CD14-positive monocyte (primary cell): ENCODE results near the gene NBDY. TPM values are rescaled to one million over a fixed set of nuclear protein-coding genes. Genes with fewer than 3 reads are reported as not detected.

Source experiments
- DNase-seq, 3 donors: peaks; one replicate each; pipeline ENCODE4 v3.0.0-alpha.2; 2011 to 2022
- H2AFZ ChIP-seq: 2 replicates; pipeline ENCODE4 v1.6.0; 2012; ENCODE audit warnings: mild to moderate bottlenecking, low read depth, low read length, inconsistent platforms; ENCODE audit not compliant: insufficient read depth, poor library complexity, severe bottlenecking
- H3K27ac ChIP-seq, 2 donors: 1 replicate in 1 of 2; 2 replicates in 1 of 2; pipeline ENCODE4 v1.5.1; 2012 to 2013; ENCODE audit warnings: low read length in 2 of 2, control low read depth in 1 of 2, inconsistent platforms in 1 of 2, low read depth in 1 of 2, mild to moderate bottlenecking in 1 of 2
- H3K27me3 ChIP-seq, 2 donors: one replicate each; pipeline versions ENCODE4 v1.6.0 to v1.6.1; 2011 to 2013; ENCODE audit warnings: low read length in 2 of 2; ENCODE audit not compliant: control insufficient read depth in 2 of 2, insufficient read depth in 2 of 2
- H3K36me3 ChIP-seq, 2 donors: replicated peaks in 1 of 2; 1 replicate in 1 of 2; 2 replicates in 1 of 2; pipeline versions ENCODE4 v1.5.1 to v1.6.1; 2012 to 2013; ENCODE audit warnings: low read length in 2 of 2, control low read depth in 1 of 2, inconsistent platforms in 1 of 2, mild to moderate bottlenecking in 1 of 2; ENCODE audit not compliant: insufficient read depth in 2 of 2, control insufficient read depth in 1 of 2
- H3K4me1 ChIP-seq, 2 donors: 1 replicate in 1 of 2; 2 replicates in 1 of 2; pipeline versions ENCODE4 v1.5.1 to v1.6.1; 2012 to 2013; ENCODE audit warnings: low read length in 2 of 2, control low read depth in 1 of 2, inconsistent platforms in 1 of 2, mild to moderate bottlenecking in 1 of 2, moderate library complexity in 1 of 2; ENCODE audit not compliant: insufficient read depth in 2 of 2, control insufficient read depth in 1 of 2
- H3K4me2 ChIP-seq: replicated peaks from 2 replicates; pipeline ENCODE3; 2012; ENCODE audit warnings: low read length, moderate library complexity, mild to moderate bottlenecking; ENCODE audit not compliant: poor library complexity, severe bottlenecking; ENCODE audit errors: extremely low read depth
- H3K4me3 ChIP-seq, 3 experiments: fragments of 200-600 bp in 1 of 3; sonication (generic) in 1 of 3; replicated peaks in 1 of 3; 1 replicate in 2 of 3; 2 replicates in 1 of 3; pipeline ENCODE4 v1.5.1; 2011 to 2013; ENCODE audit warnings: low read length in 3 of 3, mild to moderate bottlenecking in 3 of 3, control low read depth in 2 of 3, low read depth in 2 of 3, inconsistent platforms in 1 of 3, moderate library complexity in 1 of 3
- H3K79me2 ChIP-seq: 2 replicates; pipeline ENCODE4 v1.6.0; 2012; ENCODE audit warnings: mild to moderate bottlenecking, control low read depth, inconsistent platforms, low read length, moderate library complexity; ENCODE audit not compliant: insufficient read depth
- H3K9ac ChIP-seq: 2 replicates; pipeline ENCODE4 v1.6.0; 2017; ENCODE audit warnings: low read length, mild to moderate bottlenecking; ENCODE audit not compliant: insufficient read depth, poor library complexity, severe bottlenecking
- H3K9me3 ChIP-seq, 2 donors: replicated peaks in 1 of 2; 1 replicate in 1 of 2; 2 replicates in 1 of 2; pipeline versions ENCODE4 v1.5.1 to v1.6.1; 2012 to 2013; ENCODE audit warnings: low read length in 2 of 2, control low read depth in 1 of 2; ENCODE audit not compliant: control insufficient read depth in 1 of 2, insufficient read depth in 1 of 2
- H4K20me1 ChIP-seq: 2 replicates; pipeline ENCODE4 v1.6.0; 2012; ENCODE audit warnings: mild to moderate bottlenecking, low read length, control low read depth, moderate library complexity; ENCODE audit not compliant: insufficient read depth
- H3K27ac Mint-ChIP-seq, 7 donors: one replicate each; pipeline ENCODE4 v1.8.0; 2020; ENCODE audit warnings: mild to moderate bottlenecking in 7 of 7, mixed read lengths in 7 of 7, moderate library complexity in 6 of 7, inconsistent platforms in 2 of 7
- H3K27me3 Mint-ChIP-seq, 3 donors: one replicate each; pipeline ENCODE4 v1.8.0; 2021 to 2022; ENCODE audit warnings: low read depth in 3 of 3, mild to moderate bottlenecking in 3 of 3, mixed read lengths in 3 of 3, moderate library complexity in 3 of 3, inconsistent platforms in 1 of 3
- H3K36me3 Mint-ChIP-seq, 2 donors: one replicate each; pipeline ENCODE4 v1.8.0; 2020; ENCODE audit warnings: mixed read lengths in 2 of 2, inconsistent platforms in 1 of 2, mild to moderate bottlenecking in 1 of 2
- H3K4me1 Mint-ChIP-seq: one replicate; pipeline ENCODE4 v1.8.0; 2020; ENCODE audit warnings: mild to moderate bottlenecking, mixed read lengths
- H3K4me3 Mint-ChIP-seq, 2 donors: one replicate each; pipeline ENCODE4 v1.8.0; 2020; ENCODE audit warnings: mild to moderate bottlenecking in 2 of 2, mixed read lengths in 2 of 2, moderate library complexity in 1 of 2
- H3K9me3 Mint-ChIP-seq, 7 donors: one replicate each; pipeline ENCODE4 v1.8.0; 2020 to 2022; ENCODE audit warnings: mixed read lengths in 7 of 7, mild to moderate bottlenecking in 6 of 7, moderate library complexity in 6 of 7, inconsistent platforms in 2 of 7
- CTCF ChIP-seq: fragments of 200-600 bp; IDR thresholded peaks from one replicate; pipeline ENCODE4 v1.8.0; 2022; ENCODE audit warnings: antibody characterized with exemption, mild to moderate bottlenecking
- WGBS: methylation state at CpG from one replicate; pipeline ENCODE4 v1.1.5; 2013; ENCODE audit warnings: missing lambda C conversion rate; ENCODE audit not compliant: insufficient coverage; 5-methylcytosine and 5-hydroxymethylcytosine counted together
- intact Hi-C, 2 donors: fragments of 100-400 bp; cut with micrococcal nuclease; formaldehyde crosslinking; loops; one replicate each; pipeline versions ENCODE4 v1.15.0 to v1.15.1; 2023
- polyA plus RNA-seq, 3 donors: library from polyadenylated mRNA; depleted of rRNA in 1 of 3; unstranded in 2 of 3; stranded (reverse) in 1 of 3; fragments of 300-500 nt in 2 of 3; fragments of >200 nt in 1 of 3; fragmentation: Illumina TruSeq in 2 of 3; gene quantifications; 1 replicate in 2 of 3; 2 replicates in 1 of 3; pipeline ENCODE4 v1.2.3, GENCODE V29; 2012 to 2021

The NBDY gene
- polyA plus RNA-seq, 3 donors: 14.4 to 24.9 (median 22.1) TPM

- peaks cover 45% of the 10 kb centered on the region for H3K4me1 Mint-ChIP-seq
- WGBS: 30% methylated on average over 2 of the region's 5 CpGs
- no peak overlapping the region for H3K4me3 Mint-ChIP-seq
Measured at GRCh38 chrX:56798339-56798711, 69.3 kb downstream of the NBDY start.

GRCh38 chrX:56798866-56799758, 70.1 kb downstream of the NBDY start:
- Mint-ChIP-seq H3K36me3 (peaks cover 6% of the 10 kb centered on the region in 2 donors), H3K4me1 (peaks cover 49% of the 10 kb centered on the region), H3K27ac (peak overlapping the region in 3 of 7 donors; percentile 26 to 60 (median 31)), H3K9me3 (peaks cover 0 to 6% (median 0%) of the 10 kb centered on the region in 7 donors), H3K4me3 (no peak overlapping the region), H3K27me3 (peaks cover 0 to 30% (median 0%) of the 10 kb centered on the region in 3 donors)
- H3K36me3 ChIP-seq: no peaks in the 10 kb centered on the region
- intact Hi-C loops: no loop called here
- no peak overlapping the region for H3K4me3 ChIP-seq
- no peak overlapping the region for H3K27ac ChIP-seq
- H3K27me3 ChIP-seq: no peaks in the 10 kb centered on the region
- no peak overlapping the region for H3K4me2 ChIP-seq
- H3K9ac ChIP-seq: no peak overlapping the region
- no peaks in the 10 kb centered on the region for H4K20me1 ChIP-seq
- no peak for TF ChIP-seq CTCF
- no peaks in the 10 kb centered on the region for H3K79me2 ChIP-seq
- 100% methylated on average over 2 of the region's 13 CpGs for WGBS
- no peak overlapping the region for H2AFZ ChIP-seq
- no peak for DNase-seq
- no peaks in the 10 kb centered on the region for H3K9me3 ChIP-seq
- H3K4me1 ChIP-seq: peaks cover 25 to 41% of the 10 kb centered on the region in 2 donors

More at GRCh38 chrX:56798339-56798711, 69.3 kb downstream of the NBDY start:
- intact Hi-C loops: no loop called here
- no peak overlapping the region for H3K4me2 ChIP-seq
- no peaks in the 10 kb centered on the region for H3K36me3 ChIP-seq
- TF ChIP-seq CTCF: no peak
- H3K9ac ChIP-seq: no peak overlapping the region
- Mint-ChIP-seq H3K27ac (no peak overlapping the region), H3K36me3 (peaks cover 6 to 7% of the 10 kb centered on the region in 2 donors), H3K27me3 (peaks cover 0 to 28% (median 0%) of the 10 kb centered on the region in 3 donors), H3K9me3 (peaks cover 0 to 6% (median 0%) of the 10 kb centered on the region in 7 donors)
- H3K27ac ChIP-seq: peak overlapping the region in 1 of 2 donors; percentile 5
- no peaks in the 10 kb centered on the region for H3K79me2 ChIP-seq
- H4K20me1 ChIP-seq: no peaks in the 10 kb centered on the region
- H3K4me3 ChIP-seq: no peak overlapping the region
- H3K9me3 ChIP-seq: no peaks in the 10 kb centered on the region
- no peak overlapping the region for H2AFZ ChIP-seq
- no peak for DNase-seq
- H3K4me1 ChIP-seq: peaks cover 25 to 35% of the 10 kb centered on the region in 2 donors
- H3K27me3 ChIP-seq: no peaks in the 10 kb centered on the region
